ENCODE measurements around the gene ADSL.
A peak's percentile ranks its signal among the peaks of the same experiment; 100 is the strongest.

ADSL gene

DNA sequence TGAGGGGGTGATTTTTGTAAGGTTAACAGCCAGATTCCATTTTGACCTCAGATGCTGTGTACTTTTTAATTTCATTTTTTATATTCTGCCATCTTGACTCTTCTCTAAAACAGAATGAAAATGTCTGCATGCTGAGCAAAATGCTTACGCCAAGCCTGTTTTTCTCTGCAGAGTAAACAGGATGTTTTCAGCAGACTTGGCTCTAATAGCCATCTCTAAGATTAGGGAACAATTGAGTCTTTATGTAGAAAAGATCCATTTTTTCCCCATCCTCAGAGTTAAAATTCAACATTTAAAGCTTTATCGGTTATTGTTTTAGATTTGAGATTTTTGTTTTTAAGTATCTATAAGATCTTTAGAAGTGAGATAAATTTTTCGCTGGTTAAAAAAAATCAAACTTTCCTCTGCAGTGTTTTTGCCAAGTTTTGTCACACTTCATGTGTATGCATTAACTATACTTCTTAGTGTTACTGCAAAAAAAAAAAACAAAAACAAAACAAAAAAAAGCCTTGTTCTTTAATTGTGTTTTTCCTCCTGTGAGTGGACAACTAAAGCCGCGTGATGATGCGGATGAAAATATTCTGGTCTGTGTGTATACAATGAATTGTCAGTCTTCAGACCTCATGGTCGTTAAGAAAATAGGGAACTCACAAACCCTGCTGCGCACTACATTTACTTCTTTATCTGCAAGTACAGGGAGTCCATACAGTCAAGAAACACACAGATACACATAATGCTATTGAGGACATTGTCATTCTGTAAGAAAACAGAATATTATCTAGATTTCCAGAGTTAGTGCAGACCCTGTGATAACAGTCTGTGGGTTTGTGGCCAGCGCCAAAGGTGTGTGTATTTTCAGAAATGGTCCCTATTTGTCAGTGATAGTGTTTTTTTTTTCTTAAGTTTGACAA is 17.5 kb upstream of the ADSL start:
- no peak for DNase-seq

DNA sequence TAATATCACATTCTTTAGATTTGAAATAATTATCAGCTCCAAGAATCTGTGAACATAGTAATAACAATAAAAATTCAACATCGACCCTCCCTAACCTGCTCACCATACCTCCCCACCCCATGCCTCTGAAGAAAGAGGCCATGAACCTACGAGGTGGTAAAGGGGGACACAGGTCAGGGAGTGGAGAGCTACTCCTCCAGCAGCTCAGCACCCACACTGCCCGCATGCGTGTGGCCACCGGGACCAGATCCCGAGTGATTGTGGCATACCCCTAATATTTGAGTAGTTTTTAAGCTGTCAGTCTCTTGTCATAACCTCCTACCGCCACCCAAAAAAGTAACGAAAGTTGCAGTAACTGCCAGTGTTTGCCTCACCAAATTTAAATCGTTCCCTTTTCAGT is 16.8 kb upstream of the ADSL start:
- no peak for DNase-seq

DNA sequence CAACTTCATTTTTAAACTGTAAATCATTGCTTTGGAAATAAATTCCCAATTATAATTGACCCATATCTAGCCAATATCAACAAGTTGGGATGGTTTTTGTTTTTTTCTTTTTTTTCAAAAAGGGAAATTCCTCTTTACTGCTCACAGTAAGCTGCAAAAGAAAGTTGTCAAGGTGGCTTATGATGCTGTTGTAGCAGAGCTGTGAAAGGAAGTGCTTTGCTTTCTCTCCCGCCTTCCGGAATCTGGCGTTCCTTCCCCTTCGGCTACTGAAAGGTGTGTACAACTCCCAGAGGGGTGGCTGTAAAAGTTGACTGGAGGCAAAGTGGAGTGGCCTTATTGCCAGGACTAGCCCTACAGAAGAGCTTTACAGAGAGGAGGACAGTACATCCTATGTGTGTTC is 16.2 kb upstream of the ADSL start:
- DNase-seq: no peak

DNA sequence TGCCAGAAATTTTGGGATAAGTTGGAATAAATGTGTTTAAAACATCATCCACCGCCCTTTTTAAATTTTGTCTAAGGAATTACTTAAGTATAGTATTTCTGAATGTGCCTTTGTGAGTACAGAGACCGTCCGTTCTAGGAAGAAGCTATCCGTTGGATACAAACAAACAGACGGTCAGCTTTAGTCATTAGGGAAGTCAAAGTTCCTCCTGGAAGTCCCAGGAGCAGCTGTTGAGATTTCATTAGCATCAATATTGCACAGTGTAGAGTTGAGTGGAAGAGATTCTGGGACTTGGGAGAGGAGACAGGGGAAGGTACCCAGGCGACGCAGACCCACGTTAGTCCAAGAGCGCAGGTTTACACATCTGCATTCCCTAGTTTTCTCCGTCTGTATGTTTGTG is 15.7 kb upstream of the ADSL start:
- no peak for DNase-seq

DNA sequence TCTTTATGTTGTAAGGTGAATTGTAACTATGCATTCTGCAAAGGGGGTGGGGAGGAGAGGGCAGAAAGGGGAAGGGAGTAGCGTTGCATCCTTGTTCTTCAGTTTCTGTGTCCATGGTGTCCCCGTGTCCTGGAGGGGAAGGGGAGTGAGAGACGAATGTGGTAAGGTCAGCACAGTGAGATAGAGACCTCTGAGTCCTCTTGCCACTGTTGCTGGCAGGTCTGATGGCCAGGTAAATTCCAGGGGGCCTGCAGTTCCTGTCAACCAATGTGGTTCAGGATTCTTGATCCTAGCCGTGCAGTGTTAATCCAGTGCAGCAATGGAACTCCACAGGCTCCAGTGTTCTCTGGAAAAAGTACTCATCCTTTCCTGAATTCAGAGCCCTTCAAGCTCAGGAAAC is 14.6 kb upstream of the ADSL start:
- DNase-seq: no peak

DNA sequence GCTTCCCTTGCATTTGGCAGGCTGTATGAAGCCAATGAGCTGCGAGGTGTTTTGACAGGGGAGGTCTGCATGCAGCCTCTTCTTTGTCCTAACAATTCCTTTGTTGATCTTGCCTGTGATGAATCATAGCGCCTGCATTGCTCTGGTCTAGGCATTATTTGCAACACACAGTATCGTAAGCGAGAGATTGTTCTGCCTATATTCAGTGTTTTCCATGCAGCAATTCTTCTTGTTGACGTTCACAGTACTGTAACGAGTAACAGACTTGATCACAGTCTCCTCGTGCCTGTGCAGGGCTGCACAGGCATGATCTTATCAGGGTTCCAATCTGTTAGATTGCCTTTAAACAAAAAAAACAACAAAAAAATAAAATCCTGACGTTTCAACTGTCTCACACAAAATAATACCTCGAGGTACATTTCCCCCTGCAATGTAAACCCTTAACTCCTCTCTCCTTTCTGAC is 13.9 kb upstream of the ADSL start:
- peak in 1 of 5 donors; percentile 27 for DNase-seq

DNA sequence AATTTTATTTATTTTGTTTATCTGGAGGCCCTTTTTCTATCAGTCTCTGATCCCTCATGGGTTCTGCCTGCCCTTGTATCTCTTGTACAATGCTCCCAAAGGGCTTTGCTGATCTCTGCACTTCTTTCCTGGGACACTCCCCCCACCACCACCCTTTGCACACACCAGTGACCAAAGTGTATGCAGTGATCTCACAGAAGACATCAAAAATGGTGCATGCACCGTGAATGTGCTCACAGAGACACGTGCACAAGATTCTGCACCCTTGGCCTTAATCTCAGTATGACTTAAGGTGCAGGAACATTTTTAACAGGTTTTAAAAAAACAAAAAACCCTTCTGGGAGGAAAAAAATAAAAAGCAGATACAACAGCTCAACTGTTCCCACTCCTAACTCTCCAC is 12.2 kb upstream of the ADSL start:
- DNase-seq: peak in 1 of 5 donors; percentile 21

DNA sequence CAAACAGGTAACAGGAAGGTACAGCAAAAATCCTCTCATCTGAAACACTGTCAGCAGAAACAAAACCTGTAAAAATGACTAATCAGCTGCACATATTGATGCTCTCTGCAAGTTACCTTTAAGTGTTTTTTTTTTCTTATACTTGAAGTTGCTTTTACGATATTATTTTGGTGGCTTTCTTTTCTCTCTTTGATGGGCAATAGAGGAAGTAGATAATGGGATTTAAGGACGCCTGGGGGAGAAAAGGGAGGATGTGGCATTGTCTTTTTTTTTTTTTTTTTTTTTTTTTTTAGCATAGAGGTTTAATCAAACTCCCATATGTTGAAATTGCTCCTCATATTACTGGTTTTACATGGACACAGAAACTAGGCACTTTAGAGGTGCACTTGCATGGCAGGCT is 11.4 kb upstream of the ADSL start:
- DNase-seq: peak in 1 of 5 donors; percentile 27

DNA sequence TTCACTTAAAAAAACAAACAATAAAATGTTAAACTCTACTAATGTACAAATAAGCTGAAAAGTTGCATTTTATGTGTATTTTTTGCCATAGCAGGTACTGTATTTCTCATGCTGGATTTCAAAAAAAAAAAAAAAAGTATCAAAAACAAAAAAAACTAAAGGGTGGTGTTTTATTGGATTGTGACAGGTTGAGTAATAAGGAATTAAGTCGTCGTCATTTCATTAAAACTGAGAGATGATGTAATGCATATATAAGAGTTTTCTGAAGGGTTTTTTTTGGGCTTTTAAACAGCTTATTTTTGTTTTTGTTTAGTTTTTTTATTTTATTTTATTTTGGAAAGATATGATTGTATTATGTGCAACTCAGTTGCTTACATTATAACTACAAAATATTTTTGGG is 10.9 kb upstream of the ADSL start:
- no peak for DNase-seq

DNA sequence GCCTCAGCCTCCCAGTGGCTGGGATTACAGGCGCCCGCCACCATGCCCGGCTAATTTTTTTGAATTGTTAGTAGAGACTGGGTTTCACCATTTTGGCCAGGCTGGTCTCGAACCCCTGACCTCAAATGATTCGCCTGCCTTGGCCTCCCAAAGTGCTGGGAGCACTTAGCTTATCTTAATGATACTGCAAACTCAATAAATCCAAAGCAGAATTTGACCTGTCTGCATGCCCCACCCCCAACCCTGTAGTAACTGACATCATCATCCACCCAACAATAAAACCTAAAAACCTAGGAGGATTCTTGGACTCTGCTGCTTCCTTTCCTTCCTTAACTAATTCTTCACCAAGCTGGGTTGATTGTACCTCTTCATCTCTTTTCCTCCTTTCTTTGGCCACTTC is 6.3 kb upstream of the ADSL start:
- no peak for DNase-seq

DNA sequence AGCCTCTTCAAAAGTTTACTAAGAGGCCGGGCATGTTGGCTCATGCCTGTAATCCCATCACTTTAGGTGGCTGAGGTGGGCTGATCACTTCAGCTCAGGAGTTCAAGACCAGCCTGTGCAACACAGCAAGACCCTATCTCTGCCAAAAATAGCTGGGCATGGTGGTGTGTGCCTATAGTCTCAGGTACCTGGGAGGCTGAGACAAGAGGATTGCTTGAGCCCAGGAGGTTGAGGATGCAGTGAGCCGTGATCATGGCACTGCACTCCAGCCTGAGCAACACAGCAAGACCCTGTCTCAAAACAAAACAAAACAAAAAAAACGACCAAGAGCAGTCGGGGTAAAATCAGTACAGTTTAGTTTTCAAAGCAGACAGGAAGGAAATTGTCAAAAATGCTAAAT is 4.7 kb upstream of the ADSL start:
- no peak for DNase-seq

DNA sequence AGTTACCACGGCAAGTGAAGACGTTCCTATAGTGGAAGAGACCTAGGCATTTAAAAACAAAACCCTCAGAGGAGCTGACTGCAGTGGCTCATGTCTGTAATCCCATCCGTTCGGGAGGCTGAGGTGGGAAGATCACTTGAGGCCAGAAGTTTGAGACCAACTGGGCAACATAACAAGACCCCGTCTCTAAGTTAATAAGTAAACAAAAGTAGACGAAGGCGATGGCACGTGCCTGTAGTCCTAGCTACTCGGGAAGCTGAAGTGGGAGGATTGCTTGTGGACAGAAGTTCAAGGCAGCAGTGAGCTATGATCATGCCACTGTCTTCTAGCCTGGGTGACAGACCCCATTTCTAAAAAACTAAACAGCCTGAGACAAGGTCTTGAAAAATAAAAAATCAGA is 3.8 kb upstream of the ADSL start:
- DNase-seq: no peak

DNA sequence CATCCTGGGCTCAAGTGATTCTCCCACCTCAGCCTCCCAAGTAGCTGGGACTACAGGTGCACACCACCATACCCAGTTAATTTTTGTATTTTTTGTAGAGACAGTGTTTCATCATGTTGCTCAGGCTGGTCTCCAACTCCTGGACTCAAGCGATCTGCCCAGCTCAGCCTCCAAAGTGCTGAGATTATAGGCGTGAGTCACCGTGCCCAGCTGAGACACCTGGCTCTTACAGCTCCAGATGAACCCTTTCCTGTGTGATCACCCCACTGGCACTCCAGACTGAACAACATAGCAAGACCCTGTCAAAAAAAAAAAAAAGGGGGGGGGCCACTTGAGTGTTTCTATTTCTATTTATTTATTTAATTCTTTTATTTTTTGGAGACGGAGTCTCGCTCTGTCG is 1.0 kb upstream of the ADSL start:
- DNase-seq: peak in 2 of 5 donors; percentile 26 to 46

DNA sequence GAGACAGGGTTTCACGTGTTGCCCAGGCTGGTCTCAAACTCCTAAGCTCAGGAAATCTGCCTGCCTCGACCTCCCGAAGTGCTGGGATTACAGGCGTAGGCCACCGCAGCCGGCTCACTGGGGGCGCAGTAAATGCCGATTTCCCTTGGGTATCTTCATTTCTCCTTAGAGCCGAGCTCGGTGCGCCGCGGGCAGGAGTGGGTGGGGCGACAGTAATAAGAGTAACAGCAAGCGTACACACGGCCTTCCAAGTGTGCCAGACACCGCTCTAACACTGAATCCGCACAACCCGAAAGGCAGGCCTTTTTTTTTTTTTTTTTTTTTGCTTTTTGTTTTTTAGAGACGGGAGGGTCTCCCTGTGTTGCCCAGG is 500 bp upstream of the ADSL start:
- DNase-seq: peak; percentile 23 to 59 (median 45)

DNA sequence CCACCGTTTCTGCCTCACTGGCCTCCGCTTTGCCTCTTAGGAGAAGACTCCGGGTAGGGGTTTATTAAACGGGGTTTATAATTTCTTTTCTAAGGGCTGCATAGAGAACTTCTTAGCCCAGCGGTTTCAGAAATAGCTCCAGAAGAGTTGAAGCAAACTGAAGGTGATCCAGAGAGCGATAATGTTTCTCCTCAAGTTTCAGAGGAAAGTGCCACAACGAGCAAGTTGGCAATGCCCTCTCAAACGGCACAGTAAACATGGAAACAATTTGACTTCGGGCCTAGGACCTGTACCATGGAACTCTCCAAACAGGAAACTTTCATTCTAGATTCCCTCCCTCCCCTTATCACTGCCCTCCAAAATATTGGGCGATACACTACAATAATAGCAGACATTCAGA is 1.0 kb downstream of the ADSL start:
- no peak for DNase-seq

DNA sequence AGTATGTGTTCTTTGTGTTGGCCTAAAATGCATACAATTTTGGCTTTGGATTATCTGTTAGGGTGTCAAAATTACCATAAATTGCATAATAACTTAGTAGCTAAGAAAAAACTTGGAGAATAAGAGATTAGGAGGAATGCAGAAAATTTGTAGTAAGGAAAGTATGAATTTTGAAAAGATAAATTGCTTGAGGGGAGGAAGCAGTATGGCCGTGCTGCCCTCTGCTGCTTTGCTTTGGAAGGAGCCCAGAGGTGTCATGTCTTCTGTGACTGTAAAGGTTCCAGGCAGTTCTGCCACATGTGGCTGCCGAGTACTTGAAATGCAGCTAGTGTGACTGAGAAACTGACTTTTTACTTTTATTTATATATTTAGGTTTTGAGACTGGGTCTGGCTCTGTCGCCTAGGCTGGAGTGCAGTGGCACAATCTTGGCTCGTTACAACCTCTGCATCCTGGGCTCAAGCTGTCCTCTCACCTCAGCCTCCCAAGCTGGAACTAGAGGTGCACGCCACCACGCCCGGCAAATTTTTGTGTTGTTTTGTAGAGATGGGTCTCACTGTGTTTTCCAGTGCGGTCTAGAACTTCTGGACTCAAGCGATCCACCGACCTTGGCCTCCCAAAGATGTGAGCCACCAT is 1.8 kb downstream of the ADSL start:
- peak; percentile 30 to 67 (median 53) for DNase-seq

DNA sequence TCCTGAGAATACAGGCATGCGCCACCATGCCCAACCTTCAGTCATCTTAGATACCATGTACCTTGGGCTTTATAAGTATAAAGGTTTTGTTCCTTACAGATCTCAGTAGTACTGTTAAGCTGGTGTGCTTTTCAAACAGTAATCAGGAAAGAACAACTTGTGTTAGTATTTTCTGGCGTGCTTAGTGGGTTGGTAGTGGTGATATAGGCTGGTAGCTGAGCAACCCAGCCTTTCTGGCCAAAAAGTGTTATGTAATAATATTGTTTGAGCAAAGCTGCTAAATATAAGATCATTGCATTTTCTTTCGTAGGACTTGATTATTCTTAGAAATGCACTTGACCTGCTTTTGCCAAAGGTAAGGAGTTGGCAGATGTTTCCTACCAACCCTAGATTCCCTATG is 6.5 kb downstream of the ADSL start:
- DNase-seq: no peak

DNA sequence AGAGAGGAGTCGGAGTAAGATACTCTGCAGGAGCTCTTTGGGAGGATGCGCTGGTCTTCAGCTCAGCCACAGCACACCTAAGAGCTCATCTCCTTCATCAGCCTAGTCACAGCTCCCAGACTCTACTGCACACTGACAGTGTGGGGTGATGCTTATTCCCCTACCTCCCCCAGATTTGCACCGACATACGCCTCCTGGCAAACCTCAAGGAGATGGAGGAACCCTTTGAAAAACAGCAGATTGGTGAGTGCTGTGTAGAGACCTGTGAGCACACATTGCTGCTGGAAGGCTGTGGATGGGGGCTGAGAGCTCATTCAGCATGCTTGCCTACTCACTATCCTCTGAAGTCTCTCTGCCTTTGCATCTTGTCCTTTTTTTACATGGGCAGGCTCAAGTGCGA is 14.8 kb downstream of the ADSL start:
- no peak for DNase-seq

DNA sequence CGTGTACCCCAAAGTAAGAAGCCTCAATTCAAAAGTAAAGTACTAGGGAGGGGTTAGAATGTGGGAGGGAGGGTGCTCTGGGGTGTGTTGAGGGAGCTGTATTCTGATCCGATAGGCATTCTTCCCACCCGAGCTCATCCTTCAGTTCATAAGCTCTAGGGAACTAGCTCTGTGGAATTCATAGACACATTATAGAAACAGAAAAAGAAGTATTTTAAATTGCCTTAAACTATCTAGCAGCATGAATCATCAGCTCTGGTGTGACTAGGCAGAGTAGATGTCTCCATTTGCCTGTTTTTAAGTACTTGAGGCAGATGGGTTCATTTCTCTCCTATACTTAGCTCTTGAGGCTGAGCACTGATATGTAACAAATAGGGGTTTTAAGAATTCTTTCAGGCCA is 16.8 kb downstream of the ADSL start:
- DNase-seq: no peak

DNA sequence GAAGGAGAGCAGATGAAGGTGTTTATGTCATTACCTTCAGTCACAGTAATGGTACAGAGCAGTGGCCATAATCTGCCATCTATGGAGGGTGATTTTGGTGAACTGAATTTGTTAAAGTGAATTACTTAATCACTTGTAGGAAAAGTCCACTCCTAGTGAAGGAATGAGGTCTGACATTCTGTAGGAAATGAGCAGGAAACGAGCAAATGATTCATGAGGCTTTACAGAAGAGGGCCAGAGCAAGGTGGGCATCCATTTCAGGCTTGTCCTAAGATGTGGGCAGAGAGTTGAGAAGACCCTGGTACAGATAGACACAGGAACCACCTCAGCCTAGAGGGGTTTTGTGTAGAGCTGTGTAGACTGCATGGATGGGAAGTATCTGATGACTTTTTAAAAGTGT is 18.1 kb downstream of the ADSL start:
- no peak for DNase-seq

DNA sequence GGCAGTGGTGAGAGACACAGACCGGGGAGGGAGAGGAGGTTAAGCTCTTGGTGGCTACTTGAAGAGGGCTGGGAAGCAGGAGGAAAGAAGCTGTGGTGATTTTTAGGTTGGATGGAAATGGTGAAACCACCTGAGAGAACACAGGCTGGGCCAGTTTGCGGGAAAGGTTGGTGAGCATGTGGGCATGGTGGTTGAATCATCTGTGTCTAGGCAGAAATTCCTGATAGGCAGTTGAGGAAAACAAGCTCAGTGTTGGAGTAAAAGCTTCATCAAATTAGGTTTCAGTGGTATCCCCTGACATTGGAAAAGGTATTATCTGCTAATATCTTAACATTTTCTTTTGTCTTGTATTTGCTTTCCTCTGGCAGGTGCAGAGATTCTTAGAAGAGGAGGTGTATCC is 19.8 kb downstream of the ADSL start:
- no peak for DNase-seq

DNA sequence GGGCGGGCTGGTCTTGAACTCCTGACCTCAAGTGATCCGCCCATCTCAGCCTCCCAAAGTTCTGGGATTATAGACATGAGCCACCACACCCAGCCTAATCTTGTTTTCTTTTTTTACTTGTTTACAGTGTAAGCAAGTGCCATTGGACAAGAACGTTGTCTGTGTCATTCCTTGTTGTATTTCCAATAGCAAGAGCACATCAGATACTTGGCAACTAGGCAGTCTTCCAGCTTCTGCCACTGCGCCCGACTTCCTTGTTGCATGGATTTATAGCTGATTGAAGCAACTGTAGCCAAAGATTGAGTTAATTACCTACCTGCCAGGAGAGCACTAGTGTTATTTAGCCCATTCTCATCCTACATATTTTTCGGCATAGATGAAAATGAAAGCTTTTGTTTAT is 21.0 kb downstream of the ADSL start:
- DNase-seq: no peak

DNA sequence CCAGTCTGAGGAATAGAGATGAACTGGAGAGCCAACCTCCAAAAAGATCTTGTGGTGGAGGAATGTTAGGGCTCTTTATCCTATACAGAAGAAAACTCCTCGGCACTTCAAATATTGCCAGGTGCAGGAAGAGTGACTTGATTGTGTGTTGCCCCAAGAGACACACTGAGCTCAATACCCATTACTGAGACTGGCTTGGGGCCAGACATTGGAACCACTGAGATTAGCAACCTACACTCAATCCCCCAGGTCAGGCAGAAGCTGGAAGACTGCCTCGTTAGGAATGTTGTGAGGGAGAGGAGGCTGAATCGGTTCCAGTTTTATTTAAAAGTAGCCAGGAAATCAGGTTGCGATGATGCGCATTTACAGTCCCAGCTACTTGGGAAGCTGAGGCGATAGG is 21.7 kb downstream of the ADSL start:
- DNase-seq: no peak

DNA sequence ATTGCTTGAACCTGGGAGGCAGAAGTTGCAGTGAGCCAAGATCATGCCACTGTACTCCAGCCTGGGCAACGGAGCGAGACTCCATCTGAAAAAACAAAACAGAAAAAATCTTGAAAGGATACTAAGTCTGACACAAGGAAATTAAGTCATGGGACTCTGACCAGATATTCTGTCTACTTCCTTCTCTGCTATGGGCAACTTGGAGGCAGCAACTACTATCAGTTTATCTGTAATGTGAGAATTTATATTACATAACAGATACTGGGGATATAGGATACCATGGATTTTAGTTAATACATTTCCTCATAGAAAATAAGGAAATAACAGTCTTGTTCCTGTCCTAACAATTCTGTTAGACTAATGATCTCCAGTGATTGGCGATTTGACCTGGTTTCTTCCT is 22.5 kb downstream of the ADSL start:
- no peak for DNase-seq

DNA sequence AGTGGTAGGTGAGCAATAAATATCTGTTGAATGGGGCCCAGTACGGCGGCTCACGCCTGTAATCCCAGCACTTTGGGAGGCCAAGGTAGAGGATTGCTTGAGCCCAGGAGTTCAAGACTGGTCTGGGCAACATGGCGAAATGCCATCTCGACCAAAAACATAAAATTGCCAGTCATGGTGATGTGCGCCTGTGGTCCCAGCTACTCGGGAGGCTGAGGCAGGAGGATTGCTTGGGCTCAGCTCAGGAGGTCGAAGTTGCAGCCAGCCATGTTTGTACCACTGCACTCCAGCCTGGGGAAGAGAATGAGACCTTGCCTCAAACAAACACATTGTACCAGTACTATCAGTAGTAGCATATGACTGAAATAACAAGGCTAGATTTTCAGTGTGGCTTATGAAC is 28.3 kb downstream of the ADSL start:
- no peak for DNase-seq

Data from T-helper 1 cell (primary cell).